H1 (cell line): ENCODE measurements around the gene TMUB1. TPM values are rescaled to one million over a fixed set of nuclear protein-coding genes. Genes with fewer than 3 reads are reported as not detected.

Experiments used
- CTCF ChIA-PET: fragments of 300-600 bp; sonication (Branson Sonifier 250); formaldehyde crosslinking; loops from one replicate; lab custom pipeline; 2021; ENCODE audit not compliant: partially characterized antibody; lab: Charles Lee
- POLR2A ChIA-PET: fragments of 300-600 bp; sonication (Branson Sonifier 250); formaldehyde crosslinking; loops from one replicate; lab custom pipeline; 2021; ENCODE audit warnings: inconsistent platforms; ENCODE audit not compliant: partially characterized antibody; lab: Charles Lee
- DNase-seq, 2 experiments: peaks; one replicate each; pipeline versions ENCODE4 v3.0.0 to v3.0.0-alpha.2; 2010 to 2022; ENCODE audit warnings: low spot score in 2 of 2, low read depth in 1 of 2, mixed read lengths in 1 of 2
- FAIRE-seq: peaks from 2 replicates; lab custom pipeline; 2011; peaks lifted over from hg19 to GRCh38; lab: Jason Lieb, UNC
- H2AFZ ChIP-seq: 2 replicates; pipeline ENCODE4 v1.8.1; 2012; ENCODE audit warnings: low read length, inconsistent platforms
- H2AK5ac ChIP-seq: 2 replicates; pipeline ENCODE4 v1.6.1; 2013; ENCODE audit warnings: low read depth, low read length
- H2BK120ac ChIP-seq: replicated peaks from 2 replicates; pipeline ENCODE3; 2013; ENCODE audit warnings: low read depth, low read length, inconsistent platforms
- H2BK12ac ChIP-seq: 2 replicates; pipeline ENCODE4 v1.6.1; 2013; ENCODE audit warnings: low read depth, low read length
- H2BK15ac ChIP-seq: 2 replicates; pipeline ENCODE4 v1.6.1; 2013; ENCODE audit warnings: low read length
- H2BK20ac ChIP-seq: 2 replicates; pipeline ENCODE4 v1.6.1; 2013; ENCODE audit warnings: low read length
- H2BK5ac ChIP-seq: 2 replicates; pipeline ENCODE4 v1.6.1; 2013; ENCODE audit warnings: low read depth, low read length
- H3K14ac ChIP-seq: 2 replicates; pipeline ENCODE4 v1.6.1; 2013; ENCODE audit warnings: inconsistent platforms; ENCODE audit not compliant: insufficient read length
- H3K18ac ChIP-seq: 2 replicates; pipeline ENCODE4 v1.6.1; 2013; ENCODE audit warnings: low read length; ENCODE audit errors: extremely low read depth
- H3K23ac ChIP-seq: 2 replicates; pipeline ENCODE4 v1.6.1; 2013; ENCODE audit warnings: inconsistent platforms; ENCODE audit not compliant: insufficient read length
- H3K23me2 ChIP-seq: 2 replicates; pipeline ENCODE4 v1.6.1; 2013; ENCODE audit warnings: low read depth, low read length
- H3K27ac ChIP-seq: 2 replicates; pipeline ENCODE4 v1.6.1; 2011; ENCODE audit warnings: low read depth, low read length, inconsistent platforms
- H3K27me3 ChIP-seq, 4 experiments: replicated peaks in 1 of 4; 1 replicate in 1 of 4; 2 replicates in 3 of 4; pipeline versions ENCODE4 v1.6.1 to v1.8.1; 2011 to 2013; ENCODE audit warnings: low read length in 3 of 4, mild to moderate bottlenecking in 3 of 4, inconsistent platforms in 2 of 4, mixed read lengths in 2 of 4, moderate library complexity in 1 of 4; ENCODE audit not compliant: control insufficient read depth in 3 of 4, insufficient read depth in 3 of 4; ENCODE audit errors: extremely low read depth in 1 of 4
- H3K36me3 ChIP-seq, 4 experiments: 2 replicates each; pipeline versions ENCODE4 v1.6.1 to v1.8.1; 2011 to 2013; ENCODE audit warnings: mild to moderate bottlenecking in 4 of 4, low read length in 3 of 4, moderate library complexity in 2 of 4, control low read depth in 1 of 4, inconsistent platforms in 1 of 4; ENCODE audit not compliant: insufficient read depth in 4 of 4, control insufficient read depth in 2 of 4
- H3K4ac ChIP-seq: replicated peaks from 2 replicates; pipeline ENCODE3; 2013; ENCODE audit warnings: low read length, low read depth, mixed read lengths, inconsistent platforms; ENCODE audit not compliant: insufficient read length
- H3K4me1 ChIP-seq, 4 experiments: replicated peaks in 1 of 4; 1 replicate in 1 of 4; 2 replicates in 3 of 4; pipeline versions ENCODE4 v1.6.1 to v1.8.1; 2011 to 2013; ENCODE audit warnings: low read length in 3 of 4, inconsistent platforms in 2 of 4, mixed read lengths in 1 of 4; ENCODE audit not compliant: insufficient read depth in 4 of 4, control insufficient read depth in 3 of 4
- H3K4me2 ChIP-seq, 2 experiments: 2 replicates each; pipeline versions ENCODE4 v1.6.1 to v1.8.1; 2011 to 2013; ENCODE audit warnings: low read depth in 2 of 2, low read length in 2 of 2, control low read depth in 1 of 2, inconsistent platforms in 1 of 2, mild to moderate bottlenecking in 1 of 2; ENCODE audit not compliant: insufficient read depth in 1 of 2
- H3K4me3 ChIP-seq, 4 experiments: fragments of 200-600, 300-600 bp in 1 of 4; sonication (generic), shearing (Covaris generic), sonication (Bioruptor Twin) in 1 of 4; 2 replicates each; pipeline versions ENCODE4 v1.5.1 to v1.8.1; 2011 to 2016; ENCODE audit warnings: low read length in 4 of 4, low read depth in 3 of 4, control low read depth in 2 of 4, inconsistent platforms in 2 of 4, mild to moderate bottlenecking in 2 of 4, mixed read lengths in 1 of 4, moderate library complexity in 1 of 4; ENCODE audit not compliant: insufficient read depth in 2 of 4; ENCODE audit errors: extremely low read depth in 1 of 4
- H3K56ac ChIP-seq: replicated peaks from 2 replicates; pipeline ENCODE3; 2013; ENCODE audit warnings: low read depth, mild to moderate bottlenecking, mixed read lengths, low read length, inconsistent platforms; ENCODE audit not compliant: insufficient read length
- H3K79me1 ChIP-seq: 2 replicates; pipeline ENCODE4 v1.6.1; 2013; ENCODE audit warnings: low read depth, low read length, control low read depth
- H3K79me2 ChIP-seq, 2 experiments: 2 replicates each; pipeline versions ENCODE4 v1.6.1 to v1.8.1; 2012 to 2013; ENCODE audit warnings: low read length in 2 of 2, mild to moderate bottlenecking in 2 of 2, inconsistent platforms in 1 of 2; ENCODE audit not compliant: insufficient read depth in 2 of 2, control insufficient read depth in 1 of 2
- H3K9ac ChIP-seq, 4 experiments: replicated peaks in 1 of 4; 1 replicate in 1 of 4; 2 replicates in 3 of 4; pipeline versions ENCODE4 v1.6.1 to v1.8.1; 2011 to 2013; ENCODE audit warnings: low read depth in 3 of 4, low read length in 3 of 4, control low read depth in 2 of 4, mild to moderate bottlenecking in 2 of 4, moderate library complexity in 2 of 4, inconsistent platforms in 1 of 4; ENCODE audit errors: extremely low read depth in 1 of 4
- H3K9me3 ChIP-seq, 2 experiments: 2 replicates each; pipeline versions ENCODE4 v1.6.1 to v1.8.1; 2012 to 2013; ENCODE audit warnings: mild to moderate bottlenecking in 2 of 2, moderate library complexity in 2 of 2, control low read depth in 1 of 2, inconsistent platforms in 1 of 2, low read depth in 1 of 2, low read length in 1 of 2, mixed read lengths in 1 of 2; ENCODE audit not compliant: insufficient read depth in 2 of 2
- H4K20me1 ChIP-seq, 2 experiments: replicated peaks in 1 of 2; 2 replicates each; pipeline versions ENCODE3 to v1.8.1; 2011 to 2013; ENCODE audit warnings: inconsistent platforms in 2 of 2, low read length in 2 of 2, mild to moderate bottlenecking in 1 of 2; ENCODE audit not compliant: insufficient read depth in 2 of 2, control insufficient read depth in 1 of 2
- H4K5ac ChIP-seq: 2 replicates; pipeline ENCODE4 v1.6.1; 2013; ENCODE audit warnings: low read length, low read depth, mixed read lengths, inconsistent platforms; ENCODE audit not compliant: insufficient read length
- H4K8ac ChIP-seq: 2 replicates; pipeline ENCODE4 v1.8.0; 2013; ENCODE audit warnings: mild to moderate bottlenecking, moderate library complexity, low read length, inconsistent platforms; ENCODE audit not compliant: insufficient read depth; ENCODE audit errors: extremely low read depth
- H4K91ac ChIP-seq: replicated peaks from 2 replicates; pipeline ENCODE3; 2013; ENCODE audit warnings: low read length, mixed read lengths, inconsistent platforms; ENCODE audit not compliant: insufficient read length
- CBX8 ChIP-seq: fragments of 300-800, 300-1000 bp; sonication (generic); IDR thresholded peaks from 2 replicates; pipeline ENCODE4 v1.7.1; 2016; ENCODE audit warnings: low read depth, low read length, borderline replicate concordance
- CREB1 ChIP-seq: IDR thresholded peaks from 2 replicates; pipeline ENCODE4 v1.6.1; 2012; ENCODE audit warnings: inconsistent platforms
- EZH2 ChIP-seq: fragments of 200-600 bp; sonication (generic); IDR thresholded peaks from 2 replicates; pipeline ENCODE4 v1.7.1; 2012; ENCODE audit warnings: low read depth, mild to moderate bottlenecking, moderate library complexity, low read length, inconsistent platforms; ENCODE audit not compliant: severe bottlenecking
- HDAC6 ChIP-seq: IDR thresholded peaks from one replicate; pipeline ENCODE4 v1.7.1; 2012; ENCODE audit warnings: low read depth, mild to moderate bottlenecking, inconsistent platforms, low read length, moderate library complexity
- KDM4A ChIP-seq: IDR thresholded peaks from one replicate; pipeline ENCODE4 v1.7.1; 2012; ENCODE audit warnings: low read depth, mild to moderate bottlenecking, moderate library complexity, low read length, inconsistent platforms; ENCODE audit not compliant: severe bottlenecking
- KDM5A ChIP-seq: fragments of 200-600 bp; IDR thresholded peaks from 2 replicates; pipeline ENCODE4 v1.7.1; 2012; ENCODE audit warnings: mild to moderate bottlenecking, low read length, inconsistent platforms, mixed read lengths
- RBBP5 ChIP-seq: IDR thresholded peaks from 2 replicates; pipeline ENCODE4 v1.7.1; 2012; ENCODE audit warnings: low read depth, mild to moderate bottlenecking, inconsistent platforms, low read length, moderate library complexity, borderline replicate concordance
- SIX5 ChIP-seq: IDR thresholded peaks from 2 replicates; pipeline ENCODE4 v1.6.1; 2011; ENCODE audit warnings: mild to moderate bottlenecking, low read depth, low read length
- SUZ12 ChIP-seq: fragments of 200-600 bp; sonication (generic); IDR thresholded peaks from 2 replicates; pipeline ENCODE4 v1.6.1; 2012; ENCODE audit warnings: mild to moderate bottlenecking, inconsistent platforms, low read length, moderate library complexity, mixed read lengths
- TBP ChIP-seq: IDR thresholded peaks from 2 replicates; pipeline ENCODE4 v1.6.1; 2011; ENCODE audit warnings: low read depth, low read length, improper control_type of control experiment
- WGBS, 2 experiments: shearing (Covaris generic) in 1 of 2; methylation state at CpG; one replicate each; pipeline versions ENCODE4 v1.1.6 to v1.1.7; 2013 to 2015; ENCODE audit warnings: low lambda C conversion rate in 2 of 2, mixed read lengths in 2 of 2, inconsistent platforms in 1 of 2, low coverage in 1 of 2, missing lambda C conversion rate in 1 of 2; ENCODE audit not compliant: insufficient replicate concordance in 2 of 2, insufficient coverage in 1 of 2, insufficient read length in 1 of 2; ENCODE audit errors: extremely low coverage in 1 of 2, missing lambda C conversion rate in 1 of 2; 5-methylcytosine and 5-hydroxymethylcytosine counted together
- polyA plus RNA-seq, 7 experiments: library from polyadenylated mRNA; depleted of rRNA in 3 of 7; stranded (reverse) in 5 of 7; unstranded in 2 of 7; fragments of >200 nt in 5 of 7; fragments of 200-250 nt in 2 of 7; gene quantifications; 1 replicate in 5 of 7; 2 replicates in 1 of 7; 4 replicates in 1 of 7; pipeline versions ENCODE4 v1.2.1 to v1.2.3, GENCODE V29; 2011 to 2013; ENCODE audit warnings: missing spikeins in 2 of 7, mixed read lengths in 2 of 7
- total RNA-seq: library from RNA; stranded (reverse); fragmentation: NEBNext Ultra II Directional; extraction: Animal tissue kit (Norgen Biotek cat#: 25700); gene quantifications from 2 replicates; pipeline ENCODE4 v1.2.1, GENCODE V29; 2021
- TF ChIP-seq, protein P1 (sequence below), 3 experiments: IDR thresholded peaks; 1 replicate in 2 of 3; 2 replicates in 1 of 3; pipeline versions ENCODE4 v1.5.1 to v1.6.1; 2011; ENCODE audit warnings: low read length in 3 of 3, mild to moderate bottlenecking in 3 of 3, inconsistent platforms in 2 of 3, low read depth in 1 of 3, moderate library complexity in 1 of 3; ENCODE audit not compliant: insufficient read depth in 1 of 3; ENCODE audit errors: control extremely low read depth in 1 of 3

TMUB1 gene
- total and polyA plus RNA-seq, 2 of the 8 experiments (the other 6 are each of a cell fraction or from before 2014, with no cell fraction given), result 41.4 to 56.2 TPM

DNA sequence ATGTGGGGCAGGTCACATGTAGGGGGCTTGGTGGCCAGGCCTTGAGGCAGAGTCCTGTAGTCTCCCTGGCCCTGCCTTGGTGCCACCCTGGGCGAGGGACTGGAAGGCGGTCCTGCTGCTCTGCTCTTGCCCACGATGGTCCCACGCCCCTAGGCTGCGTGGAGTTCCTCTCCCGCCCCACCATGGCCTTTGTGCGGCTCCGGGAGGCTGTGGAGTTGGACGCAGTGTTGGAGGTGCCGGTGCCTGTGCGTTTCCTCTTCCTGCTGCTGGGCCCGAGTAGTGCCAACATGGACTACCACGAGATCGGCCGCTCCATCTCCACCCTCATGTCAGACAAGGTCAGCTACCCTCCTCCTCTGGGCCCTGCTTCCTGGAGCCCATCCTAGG is 12.7 kb downstream of the TMUB1 start:
- no peak overlapping the region for H2BK15ac ChIP-seq
- H3K18ac ChIP-seq, result no peak overlapping the region
- H3K9me3 ChIP-seq, result no peaks in the 10 kb centered on the region
- H4K8ac ChIP-seq, result no peak overlapping the region
- H4K20me1 ChIP-seq, result peaks cover 3 to 13% of the 10 kb centered on the region in 2 experiments
- H2BK20ac ChIP-seq, result no peak overlapping the region
- no peak overlapping the region for H3K14ac ChIP-seq
- no peak overlapping the region for H2AK5ac ChIP-seq
- WGBS, 2 experiments, result 96% methylated on average over 9 of the region's 15 CpGs; no CpG with 5 or more reads in 1 of the 2 experiments
- no peak overlapping the region for H3K4me3 ChIP-seq
- POLR2A ChIA-PET, result interaction anchor here (1.6 to 1.8 kb wide), 2 partner anchors 8 to 10 kb away, joined by 4 to 7 read pairs; no protein-coding TSS in a partner anchor
- H3K4ac ChIP-seq, result no peak overlapping the region
- no peak overlapping the region for H2AFZ ChIP-seq
- peaks cover 3 to 6% (median 5%) of the 10 kb centered on the region in 4 experiments for H3K4me1 ChIP-seq
- DNase-seq, result no peak
- TF ChIP-seq KDM5A (no peak), HDAC6 (no peak), CBX8 (no peak), SUZ12 (no peak), RBBP5 (no peak), KDM4A (no peak), SIX5 (no peak), CREB1 (no peak), EZH2 (no peak), TBP (no peak)
- TF ChIP-seq, protein P1, sequence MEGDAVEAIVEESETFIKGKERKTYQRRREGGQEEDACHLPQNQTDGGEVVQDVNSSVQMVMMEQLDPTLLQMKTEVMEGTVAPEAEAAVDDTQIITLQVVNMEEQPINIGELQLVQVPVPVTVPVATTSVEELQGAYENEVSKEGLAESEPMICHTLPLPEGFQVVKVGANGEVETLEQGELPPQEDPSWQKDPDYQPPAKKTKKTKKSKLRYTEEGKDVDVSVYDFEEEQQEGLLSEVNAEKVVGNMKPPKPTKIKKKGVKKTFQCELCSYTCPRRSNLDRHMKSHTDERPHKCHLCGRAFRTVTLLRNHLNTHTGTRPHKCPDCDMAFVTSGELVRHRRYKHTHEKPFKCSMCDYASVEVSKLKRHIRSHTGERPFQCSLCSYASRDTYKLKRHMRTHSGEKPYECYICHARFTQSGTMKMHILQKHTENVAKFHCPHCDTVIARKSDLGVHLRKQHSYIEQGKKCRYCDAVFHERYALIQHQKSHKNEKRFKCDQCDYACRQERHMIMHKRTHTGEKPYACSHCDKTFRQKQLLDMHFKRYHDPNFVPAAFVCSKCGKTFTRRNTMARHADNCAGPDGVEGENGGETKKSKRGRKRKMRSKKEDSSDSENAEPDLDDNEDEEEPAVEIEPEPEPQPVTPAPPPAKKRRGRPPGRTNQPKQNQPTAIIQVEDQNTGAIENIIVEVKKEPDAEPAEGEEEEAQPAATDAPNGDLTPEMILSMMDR (IDR thresholded peaks at IDR 0.05; ENCODE audit: control extremely low read depth in 1 of 3, insufficient read depth in 1 of 3, low read depth in 1 of 3, low read length in 3 of 3), result no peak
- TF ChIP-seq, all 59 proteins: peak for 0
- H3K4me2 ChIP-seq, result no peak overlapping the region
- H3K79me1 ChIP-seq, result no peaks in the 10 kb centered on the region
- no peak overlapping the region; the same call in 1 of the 2 replicates for H3K27ac ChIP-seq
- no peak overlapping the region for H2BK120ac ChIP-seq
- H3K23me2 ChIP-seq, result no peaks in the 10 kb centered on the region
- no peak overlapping the region for H2BK12ac ChIP-seq
- no peak overlapping the region for H2BK5ac ChIP-seq
- CTCF ChIA-PET, result interaction anchor here (6.5 kb wide), 1 partner anchor 40 kb away, joined by 36 read pairs; no protein-coding TSS in a partner anchor
- H3K36me3 ChIP-seq, result peaks cover 28 to 73% (median 54%) of the 10 kb centered on the region in 4 experiments
- H3K23ac ChIP-seq, result no peak overlapping the region
- H4K91ac ChIP-seq, result no peak overlapping the region
- no peaks in the 10 kb centered on the region for H3K27me3 ChIP-seq
- FAIRE-seq, result no peak
- H3K56ac ChIP-seq, result no peak overlapping the region
- H4K5ac ChIP-seq, result no peak overlapping the region
- no peak overlapping the region for H3K9ac ChIP-seq
- H3K79me2 ChIP-seq, result no peaks in the 10 kb centered on the region
